ENCODE measurements around the gene RAI1. TPM values are rescaled to one million over a fixed set of nuclear protein-coding genes. Genes with fewer than 3 reads are reported as not detected.

Gene RAI1
- total RNA-seq, 4 donors from 2014 or later = 19.4 to 38.2 (median 35.3) TPM

- TF ChIP-seq POLR2A (IDR thresholded peaks at IDR 0.05) (no peak), CTCF (IDR thresholded peaks at IDR 0.05) (no peak)
- DNase-seq (ENCODE audit: low spot score in 2 of 2) = no peak
- H3K4me3 ChIP-seq (ENCODE audit: low read depth, poor library complexity, severe bottlenecking) = no peak overlapping the region
- WGBS, 2 donors = 79 to 85% methylated on average over 5 of the region's 5 CpGs
- intact Hi-C loops (cut with DNase I; ENCODE audit: low total_unique reads) = no loop called here
Measured at GRCh38 chr17:17718251-17718650, 37.0 kb downstream of the RAI1 start.

- intact Hi-C loops (cut with DNase I; ENCODE audit: low total_unique reads) = no loop called here
- DNase-seq (ENCODE audit: low spot score in 2 of 2) = no peak
- TF ChIP-seq CTCF (IDR thresholded peaks at IDR 0.05) (no peak), POLR2A (IDR thresholded peaks at IDR 0.05) (no peak)
- WGBS, 2 donors = 83 to 91% methylated on average over 6 of the region's 6 CpGs
- H3K4me3 ChIP-seq (ENCODE audit: low read depth, poor library complexity, severe bottlenecking) = no peak overlapping the region
Measured at GRCh38 chr17:17719199-17719940, 38.1 kb downstream of the RAI1 start.

GRCh38 chr17:17719966-17720543, 38.8 kb downstream of the RAI1 start:
- WGBS, 2 donors = 72 to 79% methylated on average over 3 of the region's 3 CpGs
- intact Hi-C loops (cut with DNase I; ENCODE audit: low total_unique reads) = loop anchor here (5.0 kb wide), 1 partner anchor 38 kb away; the partner anchor contains the start of gene RAI1
- no peak overlapping the region for H3K4me3 ChIP-seq (ENCODE audit: low read depth, poor library complexity, severe bottlenecking)
- DNase-seq (ENCODE audit: low spot score in 2 of 2) = no peak
- no peak for TF ChIP-seq CTCF (IDR thresholded peaks at IDR 0.05)
- TF ChIP-seq POLR2A (IDR thresholded peaks at IDR 0.05) = no peak

GRCh38 chr17:17721140-17721668, 39.9 kb downstream of the RAI1 start:
- intact Hi-C loops (cut with DNase I; ENCODE audit: low total_unique reads) = loop anchor here (5.0 kb wide), 1 partner anchor 39 kb away; the partner anchor contains the start of gene RAI1
- H3K4me3 ChIP-seq (ENCODE audit: low read depth, poor library complexity, severe bottlenecking) = no peak overlapping the region
- TF ChIP-seq POLR2A (IDR thresholded peaks at IDR 0.05) (no peak), CTCF (IDR thresholded peaks at IDR 0.05) (no peak)
- WGBS, 2 donors = 74 to 91% methylated on average over 2 of the region's 2 CpGs
- no peak for DNase-seq (ENCODE audit: low spot score in 2 of 2)

- intact Hi-C loops (cut with DNase I; ENCODE audit: low total_unique reads) = loop anchor here (5.0 kb wide), 1 partner anchor 40 kb away; the partner anchor contains the start of gene RAI1
- no peak for TF ChIP-seq CTCF (IDR thresholded peaks at IDR 0.05)
- H3K4me3 ChIP-seq (ENCODE audit: low read depth, poor library complexity, severe bottlenecking) = no peak overlapping the region
- 52 to 64% methylated on average over 66 to 67 of the region's 68 CpGs for WGBS, 2 donors
- no peak for DNase-seq (ENCODE audit: low spot score in 2 of 2)
Measured at GRCh38 chr17:17722081-17722905, 41.0 kb downstream of the RAI1 start.

Data from lower leg skin (tissue), 4 donors.